ENCODE results near the gene RPP30.

Gene RPP30

DNA sequence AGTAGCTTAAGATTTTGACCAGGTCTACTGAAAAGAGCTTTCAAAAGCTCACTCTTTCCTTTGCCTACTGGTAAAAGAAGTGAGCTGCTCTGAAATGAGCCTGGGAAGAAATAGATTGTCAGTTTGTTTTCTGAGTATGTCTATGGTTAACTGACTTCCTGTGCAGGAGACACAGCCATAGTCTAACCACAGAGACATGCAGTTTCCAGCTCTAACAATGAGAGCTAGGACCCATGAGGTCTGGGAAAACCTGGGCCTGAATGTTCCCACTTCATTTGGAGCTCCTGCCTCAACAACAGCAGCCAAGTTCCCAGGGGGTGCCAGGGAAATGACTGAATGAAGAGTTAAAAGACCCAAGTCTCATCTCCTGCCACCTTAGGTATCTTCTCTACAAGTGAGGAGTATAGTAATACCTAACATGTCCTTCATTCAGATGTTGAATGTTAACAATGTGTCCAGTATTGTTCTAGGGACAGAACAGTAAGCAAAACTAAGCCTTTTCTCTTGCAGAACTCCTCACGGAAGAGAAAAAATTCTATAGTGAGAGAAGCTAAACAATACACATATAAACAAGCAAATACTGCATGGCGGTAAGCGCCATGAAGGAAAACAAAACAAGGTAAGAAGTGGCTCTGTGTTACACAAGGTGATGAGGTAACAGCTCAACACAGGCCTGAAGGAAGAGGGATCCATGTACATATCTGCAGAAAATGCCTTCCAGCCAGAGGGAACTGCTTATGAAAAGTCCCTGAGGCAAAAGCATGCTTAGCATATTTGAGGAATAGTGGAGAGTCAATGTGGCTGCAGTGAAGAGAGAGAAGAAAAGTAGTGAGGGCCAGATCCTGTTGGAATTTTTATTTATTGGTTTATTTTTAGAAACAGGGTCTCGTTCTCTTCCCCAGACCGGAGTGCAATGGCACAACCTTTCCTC, 75.5 kb downstream of the RPP30 start:
- no peak overlapping the region for H3K4me3 ChIP-seq (ENCODE audit: low read length)
- H2AFZ ChIP-seq (ENCODE audit: low read depth, low read length) = no peak overlapping the region
- no peaks in the 10 kb centered on the region for H3K9me3 ChIP-seq (ENCODE audit: low read length)
- no peaks in the 10 kb centered on the region for H3K4me1 ChIP-seq (ENCODE audit: insufficient read depth, low read length)
- no peaks in the 10 kb centered on the region for H3K36me3 ChIP-seq (ENCODE audit: insufficient read depth, low read length)
- no peaks in the 10 kb centered on the region for H3K27me3 ChIP-seq (ENCODE audit: insufficient read depth, low read length)
